MM.1S (cell line): ENCODE data around the gene RYR2.

Experiments used
- DNase-seq: peaks from one replicate; pipeline ENCODE4 v3.0.0-alpha.2; 2015
- H2AFZ ChIP-seq: fragments of 300-600 bp; sonication (generic); 2 replicates; pipeline ENCODE4 v1.6.0; 2016; ENCODE audit warnings: antibody characterized with exemption, low read length
- H3F3A ChIP-seq: fragments of 300-600 bp; sonication (generic); 2 replicates; pipeline ENCODE4 v1.6.1; 2016; ENCODE audit warnings: mild to moderate bottlenecking, antibody characterized with exemption, low read length, moderate library complexity, mixed read lengths; ENCODE audit not compliant: insufficient read depth
- H3K27ac ChIP-seq: fragments of 300-600 bp; sonication (generic); 2 replicates; pipeline ENCODE4 v1.5.1; 2016; ENCODE audit warnings: mild to moderate bottlenecking, low read length
- H3K27me3 ChIP-seq: fragments of 300-600 bp; sonication (generic); replicated peaks from 2 replicates; pipeline ENCODE4 v1.6.0; 2016; ENCODE audit warnings: low read length; ENCODE audit not compliant: insufficient read depth
- H3K36me3 ChIP-seq: fragments of 300-600 bp; sonication (generic); replicated peaks from 2 replicates; pipeline ENCODE4 v1.6.1; 2016; ENCODE audit warnings: mild to moderate bottlenecking, low read length, mixed read lengths; ENCODE audit not compliant: insufficient read depth
- H3K4me1 ChIP-seq: fragments of 300-600 bp; sonication (generic); 2 replicates; pipeline ENCODE4 v1.6.1; 2016; ENCODE audit warnings: low read length, mixed read lengths
- H3K4me2 ChIP-seq: fragments of 300-600 bp; sonication (generic); 2 replicates; pipeline ENCODE4 v1.6.0; 2016; ENCODE audit warnings: low read depth, low read length
- H3K4me3 ChIP-seq: fragments of 300-600 bp; sonication (generic); 2 replicates; pipeline ENCODE4 v1.5.1; 2016; ENCODE audit warnings: low read length, mixed read lengths
- H3K79me2 ChIP-seq: fragments of 300-600 bp; sonication (generic); 2 replicates; pipeline ENCODE4 v1.6.1; 2016; ENCODE audit warnings: mixed run types, low read length, mixed read lengths
- H3K9ac ChIP-seq: fragments of 300-600 bp; sonication (generic); 2 replicates; pipeline ENCODE4 v1.6.1; 2016; ENCODE audit warnings: low read length, mixed read lengths
- H3K9me2 ChIP-seq: fragments of 300-600 bp; sonication (generic); replicated peaks from 2 replicates; pipeline ENCODE4 v1.6.1; 2016; ENCODE audit warnings: mild to moderate bottlenecking, low read length, mixed read lengths; ENCODE audit not compliant: insufficient read depth
- H3K9me3 ChIP-seq: fragments of 300-600 bp; sonication (generic); replicated peaks from 2 replicates; pipeline ENCODE4 v1.6.1; 2016; ENCODE audit warnings: mild to moderate bottlenecking, low read length, mixed read lengths; ENCODE audit not compliant: insufficient read depth
- H4K20me1 ChIP-seq: fragments of 300-600 bp; sonication (generic); 2 replicates; pipeline ENCODE4 v1.6.1; 2016; ENCODE audit warnings: mild to moderate bottlenecking, low read length, moderate library complexity, mixed read lengths; ENCODE audit not compliant: insufficient read depth
- CTCF ChIP-seq: fragments of 300-600 bp; sonication (generic); IDR thresholded peaks from 2 replicates; pipeline ENCODE4 v1.5.1; 2016; ENCODE audit warnings: antibody characterized with exemption, low read length, mixed read lengths
- EZH2 ChIP-seq: fragments of 300-600 bp; sonication (generic); optimal IDR thresholded peaks from 2 replicates; pipeline ENCODE3; 2017; ENCODE audit warnings: low read depth, mild to moderate bottlenecking, antibody characterized with exemption, low read length, mixed read lengths
- EZH2phosphoT487 ChIP-seq: fragments of 300-600 bp; sonication (generic); IDR thresholded peaks from 2 replicates; pipeline ENCODE4 v1.6.1; 2018; ENCODE audit warnings: antibody characterized with exemption, low read length

The RYR2 gene

GRCh38 chr1:237062976-237063375, 21.0 kb downstream of the RYR2 start:
- Histone ChIP-seq H2AFZ (no peak overlapping the region), H3K4me2 (no peak overlapping the region), H3K79me2 (no peaks in the 10 kb centered on the region), H3F3A (no peaks in the 10 kb centered on the region), H3K9me2 (no peaks in the 10 kb centered on the region), H3K27me3 (no peaks in the 10 kb centered on the region), H3K36me3 (no peaks in the 10 kb centered on the region), H3K27ac (no peak overlapping the region), H3K4me1 (no peaks in the 10 kb centered on the region), H3K9me3 (no peaks in the 10 kb centered on the region), H3K4me3 (no peak overlapping the region), H4K20me1 (no peaks in the 10 kb centered on the region), H3K9ac (no peak overlapping the region)
- DNase-seq = no peak
- TF ChIP-seq EZH2phosphoT487 (no peak), CTCF (no peak), EZH2 (no peak)

GRCh38 chr1:237065903-237066302, 23.9 kb downstream of the RYR2 start:
- Histone ChIP-seq H3K27ac (no peak overlapping the region), H3F3A (no peaks in the 10 kb centered on the region), H3K4me1 (no peaks in the 10 kb centered on the region), H3K9me2 (no peaks in the 10 kb centered on the region), H3K9me3 (no peaks in the 10 kb centered on the region), H3K27me3 (no peaks in the 10 kb centered on the region), H3K36me3 (no peaks in the 10 kb centered on the region), H3K9ac (no peak overlapping the region), H3K4me2 (no peak overlapping the region), H3K79me2 (no peaks in the 10 kb centered on the region), H2AFZ (no peak overlapping the region), H3K4me3 (no peak overlapping the region), H4K20me1 (no peaks in the 10 kb centered on the region)
- TF ChIP-seq EZH2 = no peak
- no peak for TF ChIP-seq EZH2phosphoT487
- DNase-seq = no peak

DNA sequence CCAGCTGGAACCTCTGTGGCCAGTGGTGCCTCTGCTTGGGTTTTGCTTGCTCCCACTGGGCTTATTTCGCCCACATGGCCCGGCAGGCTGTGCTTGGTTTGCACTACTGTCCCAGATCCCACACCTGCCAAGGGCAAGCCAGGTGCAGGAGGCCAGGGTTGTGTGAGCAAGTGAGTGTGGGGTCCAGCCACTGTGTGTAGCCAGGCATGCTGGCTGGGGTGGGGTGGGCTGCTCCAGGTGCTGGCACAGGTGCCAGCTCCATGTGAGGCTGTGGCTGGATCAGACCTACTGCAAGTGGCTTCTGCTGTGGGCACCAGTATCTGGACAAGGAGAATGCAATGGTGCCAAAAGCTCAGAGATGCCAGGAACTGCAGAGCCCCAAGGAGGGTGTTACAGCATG, 28.5 kb downstream of the RYR2 start:
- TF ChIP-seq CTCF = no peak
- no peak for TF ChIP-seq EZH2
- TF ChIP-seq EZH2phosphoT487 = no peak
- no peaks in the 10 kb centered on the region for H3K9me2 ChIP-seq

DNA sequence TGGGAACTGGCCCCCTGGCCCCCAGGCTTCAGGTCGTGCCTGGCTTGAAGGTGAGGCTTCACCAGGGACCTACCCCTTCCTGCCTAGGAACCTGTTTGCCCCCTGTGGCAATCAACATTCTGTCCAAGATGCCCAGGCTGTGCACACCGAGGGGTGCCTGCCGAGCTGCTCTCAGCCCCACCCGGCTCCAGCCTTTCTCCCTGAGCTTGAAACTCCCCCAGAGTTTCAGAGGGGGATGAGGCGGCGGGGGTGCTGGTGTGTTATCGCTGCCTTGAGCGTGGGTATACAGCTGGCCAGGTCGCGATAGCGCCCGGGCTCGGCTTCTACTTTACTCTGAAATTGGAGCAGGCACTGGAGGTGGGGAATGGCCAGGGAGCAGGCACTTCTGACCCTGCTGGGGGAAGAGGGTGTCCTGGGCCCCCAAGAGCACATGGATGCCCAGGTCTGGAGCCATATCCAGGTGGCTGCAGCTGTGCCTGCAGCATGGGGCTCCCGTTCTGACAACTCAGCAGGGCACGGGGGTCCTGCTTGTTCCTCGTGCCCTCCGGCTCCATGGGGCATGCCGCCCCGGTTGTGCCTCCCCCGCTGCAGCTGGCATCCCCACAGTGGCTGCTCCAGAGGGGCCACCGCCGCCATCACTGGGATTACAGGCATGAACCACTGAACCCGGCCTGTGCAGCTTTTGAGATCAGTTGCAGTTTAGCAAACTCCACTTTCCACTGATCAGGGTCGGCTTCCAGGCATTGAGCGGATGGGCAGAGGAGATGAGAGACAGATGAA, 29.8 kb downstream of the RYR2 start:
- DNase-seq = no peak
- H3K9ac ChIP-seq = no peak overlapping the region
- no peak overlapping the region for H3K4me3 ChIP-seq
- H4K20me1 ChIP-seq = no peaks in the 10 kb centered on the region
- no peak overlapping the region for H2AFZ ChIP-seq
- no peaks in the 10 kb centered on the region for H3K36me3 ChIP-seq
- H3K27ac ChIP-seq = no peak overlapping the region
- no peak for TF ChIP-seq EZH2phosphoT487
- no peak for TF ChIP-seq EZH2
- no peak for TF ChIP-seq CTCF
- no peaks in the 10 kb centered on the region for H3K79me2 ChIP-seq
- no peaks in the 10 kb centered on the region for H3K4me1 ChIP-seq
- H3K9me3 ChIP-seq = no peaks in the 10 kb centered on the region
- H3K9me2 ChIP-seq = no peaks in the 10 kb centered on the region
- H3F3A ChIP-seq = no peaks in the 10 kb centered on the region
- H3K4me2 ChIP-seq = no peak overlapping the region
- no peaks in the 10 kb centered on the region for H3K27me3 ChIP-seq

More for the DNA sequence above, 28.5 kb downstream of the RYR2 start:
- Histone ChIP-seq H3K4me2 (no peak overlapping the region), H2AFZ (no peak overlapping the region), H3K27me3 (no peaks in the 10 kb centered on the region), H4K20me1 (no peaks in the 10 kb centered on the region), H3K79me2 (no peaks in the 10 kb centered on the region), H3K4me1 (no peaks in the 10 kb centered on the region), H3K9me3 (no peaks in the 10 kb centered on the region), H3F3A (no peaks in the 10 kb centered on the region), H3K9ac (no peak overlapping the region), H3K36me3 (no peaks in the 10 kb centered on the region), H3K27ac (no peak overlapping the region), H3K4me3 (no peak overlapping the region)
- DNase-seq = no peak
